SK-N-SH treated with all-trans-retinoic acid at 6 μM for 48 hours (cell line): ENCODE data around the gene AZIN2.

Experiments
- ATAC-seq: fragments of 200-7000 bp; cut with Tn5 transposase; 3 replicates; pipeline ENCODE4 v1.9.1; 2020; ENCODE audit warnings: mild to moderate bottlenecking, moderate library complexity
- ARNTL ChIP-seq: fragments of 450-650 bp; formaldehyde crosslinking; IDR thresholded peaks from 2 replicates; pipeline ENCODE4 v1.5.0; 2020; ENCODE audit warnings: low read depth, mild to moderate bottlenecking, moderate library complexity, borderline replicate concordance
- BACH2 ChIP-seq: fragments of 250-450 bp; sonication (Bioruptor Pico); IDR thresholded peaks from 2 replicates; pipeline ENCODE4 v1.9.0; 2021; ENCODE audit warnings: mild to moderate bottlenecking, borderline replicate concordance
- CSDC2 ChIP-seq: fragments of 250-450 bp; sonication (Bioruptor Pico); IDR thresholded peaks from 2 replicates; pipeline ENCODE4 v1.5.0; 2020; ENCODE audit warnings: mild to moderate bottlenecking, moderate library complexity
- CSRNP3 ChIP-seq: fragments of 250-450 bp; sonication (Bioruptor Pico); IDR thresholded peaks from 2 replicates; pipeline ENCODE4 v1.5.1; 2021; ENCODE audit warnings: mild to moderate bottlenecking, moderate library complexity
- ESRRG ChIP-seq: fragments of 250-450 bp; sonication (Bioruptor Pico); IDR thresholded peaks from 2 replicates; pipeline ENCODE4 v1.6.1; 2021; ENCODE audit warnings: mild to moderate bottlenecking
- GLIS3 ChIP-seq: fragments of 250-450 bp; sonication (Bioruptor Pico); IDR thresholded peaks from 2 replicates; pipeline ENCODE4 v1.5.0; 2020; ENCODE audit warnings: mild to moderate bottlenecking, moderate library complexity
- ISL1 ChIP-seq: fragments of 250-450 bp; sonication (Bioruptor Pico); IDR thresholded peaks from 2 replicates; pipeline ENCODE4 v2.1.2; 2022; ENCODE audit warnings: mild to moderate bottlenecking, moderate library complexity
- OSR1 ChIP-seq: fragments of 250-450 bp; sonication (Bioruptor Pico); IDR thresholded peaks from 2 replicates; pipeline ENCODE4 v1.8.0; 2022; ENCODE audit warnings: moderate library complexity, mild to moderate bottlenecking, inconsistent platforms
- PATZ1 ChIP-seq: fragments of 250-450 bp; sonication (Bioruptor Pico); IDR thresholded peaks from 2 replicates; pipeline ENCODE4 v1.8.0; 2020; ENCODE audit warnings: mild to moderate bottlenecking, moderate library complexity, borderline replicate concordance
- PPARA ChIP-seq: fragments of 250-450 bp; sonication (Bioruptor Pico); IDR thresholded peaks from 2 replicates; pipeline ENCODE4 v1.5.0; 2020; ENCODE audit warnings: mild to moderate bottlenecking, borderline replicate concordance
- RARB ChIP-seq: fragments of 250-450 bp; sonication (Bioruptor Pico); IDR thresholded peaks from 2 replicates; pipeline ENCODE4 v1.8.0; 2021; ENCODE audit warnings: mild to moderate bottlenecking, moderate library complexity
- TCF4 ChIP-seq: fragments of 250-450 bp; sonication (Bioruptor Pico); IDR thresholded peaks from 2 replicates; pipeline ENCODE4 v1.8.0; 2021; ENCODE audit warnings: mild to moderate bottlenecking, moderate library complexity, borderline replicate concordance
- TSHZ2 ChIP-seq: fragments of 250-450 bp; sonication (Bioruptor Pico); IDR thresholded peaks from 2 replicates; pipeline ENCODE4 v1.5.0; 2020; ENCODE audit warnings: mild to moderate bottlenecking, moderate library complexity
- ZC3H10 ChIP-seq: fragments of 250-450 bp; sonication (Bioruptor Pico); IDR thresholded peaks from 2 replicates; pipeline ENCODE4 v1.5.1; 2021; ENCODE audit warnings: mild to moderate bottlenecking, moderate library complexity
- ZFP3 ChIP-seq: fragments of 250-450 bp; sonication (Bioruptor Pico); IDR thresholded peaks from 2 replicates; pipeline ENCODE4 v1.5.0; 2020; ENCODE audit warnings: mild to moderate bottlenecking, moderate library complexity
- ZFP30 ChIP-seq: fragments of 450-650 bp; formaldehyde crosslinking; IDR thresholded peaks from 2 replicates; pipeline ENCODE4 v1.5.0; 2022; ENCODE audit warnings: mild to moderate bottlenecking, moderate library complexity
- ZNF70 ChIP-seq: fragments of 450-650 bp; formaldehyde crosslinking; IDR thresholded peaks from 2 replicates; pipeline ENCODE4 v1.5.0; 2020; ENCODE audit warnings: mild to moderate bottlenecking, moderate library complexity
- ZNF8 ChIP-seq: fragments of 450-650 bp; formaldehyde crosslinking; IDR thresholded peaks from 2 replicates; pipeline ENCODE4 v1.5.0; 2020; ENCODE audit warnings: mild to moderate bottlenecking, moderate library complexity
- TF ChIP-seq, protein P1 (sequence below): fragments of 250-450 bp; sonication (Bioruptor Pico); IDR thresholded peaks from 2 replicates; pipeline ENCODE4 v1.5.1; 2020; ENCODE audit warnings: low read depth, mild to moderate bottlenecking, moderate library complexity

AZIN2 gene

DNA sequence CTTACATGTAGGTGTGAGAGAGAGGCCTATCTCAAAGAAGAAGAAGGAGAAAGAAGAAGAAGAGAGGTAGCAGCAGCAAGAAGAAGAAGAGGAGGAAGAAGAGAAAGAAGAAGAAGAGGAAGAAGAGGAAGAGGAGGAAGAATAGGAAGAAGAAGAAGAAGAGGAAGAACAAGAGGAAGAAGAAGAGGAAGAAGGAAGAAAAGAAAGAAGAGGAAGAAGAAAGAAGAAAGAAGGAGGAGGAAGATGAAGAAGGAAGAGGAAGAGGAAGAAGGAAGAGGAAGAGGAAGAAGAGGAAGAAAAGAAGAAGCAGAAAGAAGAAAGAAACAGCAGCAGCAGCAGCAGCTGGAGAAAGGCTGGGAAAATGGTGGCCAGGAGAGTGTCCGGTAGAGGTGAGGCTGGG, 10.3 kb upstream of the AZIN2 start:
- no peak for ATAC-seq
- TF ChIP-seq ZC3H10 (CRISPR knock-in tag): no peak
- no peak for TF ChIP-seq OSR1 (CRISPR knock-in tag)
- TF ChIP-seq GLIS3: no peak
- TF ChIP-seq PATZ1 (CRISPR knock-in tag): no peak
- no peak for TF ChIP-seq CSDC2 (CRISPR knock-in tag)
- TF ChIP-seq, protein P1, sequence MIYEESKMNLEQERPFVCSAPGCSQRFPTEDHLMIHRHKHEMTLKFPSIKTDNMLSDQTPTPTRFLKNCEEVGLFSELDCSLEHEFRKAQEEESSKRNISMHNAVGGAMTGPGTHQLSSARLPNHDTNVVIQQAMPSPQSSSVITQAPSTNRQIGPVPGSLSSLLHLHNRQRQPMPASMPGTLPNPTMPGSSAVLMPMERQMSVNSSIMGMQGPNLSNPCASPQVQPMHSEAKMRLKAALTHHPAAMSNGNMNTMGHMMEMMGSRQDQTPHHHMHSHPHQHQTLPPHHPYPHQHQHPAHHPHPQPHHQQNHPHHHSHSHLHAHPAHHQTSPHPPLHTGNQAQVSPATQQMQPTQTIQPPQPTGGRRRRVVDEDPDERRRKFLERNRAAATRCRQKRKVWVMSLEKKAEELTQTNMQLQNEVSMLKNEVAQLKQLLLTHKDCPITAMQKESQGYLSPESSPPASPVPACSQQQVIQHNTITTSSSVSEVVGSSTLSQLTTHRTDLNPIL (CRISPR knock-in tag): no peak
- TF ChIP-seq TSHZ2 (CRISPR knock-in tag): no peak
- no peak for TF ChIP-seq ZNF8 (CRISPR knock-in tag)
- no peak for TF ChIP-seq ZFP30 (CRISPR knock-in tag)
- no peak for TF ChIP-seq RARB (CRISPR knock-in tag)
- TF ChIP-seq PPARA: no peak
- TF ChIP-seq ISL1 (CRISPR knock-in tag): no peak
- no peak for TF ChIP-seq BACH2 (CRISPR knock-in tag)

DNA sequence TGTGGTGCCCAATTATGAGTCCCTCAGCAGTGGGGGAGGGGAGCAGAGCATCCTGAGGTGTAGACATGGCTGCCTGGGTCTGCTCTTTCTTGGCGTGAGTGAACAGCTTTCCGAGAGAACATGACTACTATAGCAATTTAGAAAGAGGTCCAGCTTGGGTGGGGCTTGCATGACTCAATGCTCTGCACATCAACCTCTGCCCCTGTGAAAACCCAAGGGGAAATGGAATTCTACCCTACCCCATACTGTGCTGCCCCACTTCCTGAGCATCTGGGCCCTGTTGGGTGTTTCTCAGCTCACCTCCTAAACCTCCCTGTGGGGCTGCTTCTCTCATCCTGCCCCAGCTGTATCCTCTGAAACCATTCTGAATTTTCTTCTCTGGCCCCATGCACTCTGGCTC, 8.2 kb upstream of the AZIN2 start:
- no peak for ATAC-seq
- TF ChIP-seq, protein P1 (CRISPR knock-in tag): no peak
- TF ChIP-seq ESRRG (CRISPR knock-in tag) (no peak), GLIS3 (no peak), ARNTL (CRISPR knock-in tag) (no peak), ZNF70 (CRISPR knock-in tag) (no peak), ZFP3 (CRISPR knock-in tag) (no peak), ZFP30 (CRISPR knock-in tag) (no peak), BACH2 (CRISPR knock-in tag) (no peak), RARB (CRISPR knock-in tag) (no peak), ISL1 (CRISPR knock-in tag) (no peak), CSDC2 (CRISPR knock-in tag) (no peak), ZNF8 (CRISPR knock-in tag) (no peak), TCF4 (no peak), PATZ1 (CRISPR knock-in tag) (no peak), OSR1 (CRISPR knock-in tag) (no peak)

DNA sequence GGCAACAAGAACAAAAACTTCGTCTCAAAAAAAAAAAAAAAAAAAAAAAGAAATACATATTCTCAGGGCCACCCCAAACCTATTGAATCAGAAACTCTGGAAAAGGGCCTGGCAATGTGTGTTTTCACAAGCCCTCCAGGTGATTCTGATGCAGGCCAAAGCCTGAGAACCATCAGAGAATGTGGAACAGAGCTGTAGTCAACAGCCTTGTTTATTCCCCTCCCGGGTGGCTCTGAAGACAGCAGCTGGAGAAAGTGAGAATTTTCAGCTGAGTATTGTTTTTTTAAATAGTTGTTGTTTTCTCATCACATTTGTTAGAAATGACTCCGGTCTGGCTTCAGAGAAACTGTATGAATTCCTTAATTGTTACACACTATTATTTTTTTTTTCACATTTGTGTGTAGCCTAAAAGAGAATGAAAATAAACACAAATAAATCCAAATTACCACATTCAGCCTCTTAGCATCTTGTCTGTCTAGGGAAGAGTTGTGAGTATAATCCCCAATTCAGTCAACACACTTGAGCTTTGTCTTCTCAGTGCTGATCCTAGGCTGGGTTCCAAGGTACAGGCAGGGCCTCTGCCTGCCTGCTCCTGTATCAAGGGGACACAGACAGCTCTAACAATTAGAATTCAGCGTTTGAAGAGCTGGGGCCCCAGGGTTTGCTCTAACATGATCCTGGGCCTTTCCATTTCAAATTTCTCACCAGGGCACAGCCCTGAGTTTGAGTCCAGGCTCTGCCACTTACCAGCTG, 6.6 kb upstream of the AZIN2 start:
- no peak for TF ChIP-seq GLIS3
- no peak for TF ChIP-seq CSRNP3 (CRISPR knock-in tag)
- ATAC-seq: no peak
